Measurements from ENCODE around the gene PARD6B.
"Not testable (repeated sequence)": the region's sequence is repeated elsewhere in the genome, so short reads cannot be mapped to it uniquely, and the experiment has no call there.

The PARD6B gene

GRCh38 chr20:50758469-50758868 is 27.1 kb downstream of the PARD6B start:
- no peak for TF ChIP-seq CTCF (IDR thresholded peaks at IDR 0.05; ENCODE audit: extremely low read depth, insufficient read depth, missing control alignments)
- DNase-seq (ENCODE audit: low spot score): no peak
- in situ Hi-C loops (cut with MboI; ENCODE audit: low pct_unique_long_range_greater_than_20kb, low sequenced_read_pairs, unreplicated experiment): no loop called here

GRCh38 chr20:50758992-50759391 is 27.6 kb downstream of the PARD6B start:
- TF ChIP-seq CTCF (IDR thresholded peaks at IDR 0.05; ENCODE audit: extremely low read depth, insufficient read depth, missing control alignments): no peak
- in situ Hi-C loops (cut with MboI; ENCODE audit: low pct_unique_long_range_greater_than_20kb, low sequenced_read_pairs, unreplicated experiment): no loop called here
- no peak for DNase-seq (ENCODE audit: low spot score)

GRCh38 chr20:50759678-50760077 is 28.3 kb downstream of the PARD6B start:
- TF ChIP-seq CTCF (IDR thresholded peaks at IDR 0.05; ENCODE audit: extremely low read depth, insufficient read depth, missing control alignments): no peak
- DNase-seq (ENCODE audit: low spot score): no peak
- in situ Hi-C loops (cut with MboI; ENCODE audit: low pct_unique_long_range_greater_than_20kb, low sequenced_read_pairs, unreplicated experiment): no loop called here

GRCh38 chr20:50762045-50762422 is 30.7 kb downstream of the PARD6B start:
- DNase-seq (ENCODE audit: low spot score): no peak
- in situ Hi-C loops (cut with MboI; ENCODE audit: low pct_unique_long_range_greater_than_20kb, low sequenced_read_pairs, unreplicated experiment): no loop called here
- no peak for TF ChIP-seq CTCF (IDR thresholded peaks at IDR 0.05; ENCODE audit: extremely low read depth, insufficient read depth, missing control alignments)

GRCh38 chr20:50762435-50763220 is 31.2 kb downstream of the PARD6B start:
- in situ Hi-C loops (cut with MboI; ENCODE audit: low pct_unique_long_range_greater_than_20kb, low sequenced_read_pairs, unreplicated experiment): no loop called here
- no peak for TF ChIP-seq CTCF (IDR thresholded peaks at IDR 0.05; ENCODE audit: extremely low read depth, insufficient read depth, missing control alignments)
- DNase-seq (ENCODE audit: low spot score): no peak

GRCh38 chr20:50763550-50764458 is 32.4 kb downstream of the PARD6B start:
- DNase-seq (ENCODE audit: low spot score); in situ Hi-C loops (cut with MboI; ENCODE audit: low pct_unique_long_range_greater_than_20kb, low sequenced_read_pairs, unreplicated experiment): not testable (repeated sequence)

- DNase-seq (ENCODE audit: low spot score); in situ Hi-C loops (cut with MboI; ENCODE audit: low pct_unique_long_range_greater_than_20kb, low sequenced_read_pairs, unreplicated experiment): not testable (repeated sequence)
These were observed 33.9 kb downstream of the PARD6B start for GRCh38 chr20:50765251-50765650.

All from GM13977 (cell line).